Mucosa of descending colon (tissue), 3 donors: Measurements from ENCODE around the gene C1QA. TPM values are rescaled to one million over a fixed set of nuclear protein-coding genes. Genes with fewer than 3 reads are reported as not detected.

Experiments
- ATAC-seq: fragments of 200-7000 bp; cut with Tn5 transposase; one replicate; pipeline ENCODE4 v1.9.1; 2020; ENCODE audit warnings: mild to moderate bottlenecking, moderate library complexity
- DNase-seq, 3 donors: peaks; one replicate each; pipeline ENCODE4 v3.0.0-alpha.2; 2020
- H3K36me3 ChIP-seq: fragments of 200-600 bp; one replicate; pipeline ENCODE4 v1.8.0; 2021; ENCODE audit warnings: low read depth, mild to moderate bottlenecking
- H3K4me1 ChIP-seq: fragments of 200-600 bp; one replicate; pipeline ENCODE4 v1.8.0; 2021; ENCODE audit warnings: low read depth, mild to moderate bottlenecking
- H3K4me3 ChIP-seq: fragments of 200-600 bp; one replicate; pipeline ENCODE4 v1.8.0; 2021; ENCODE audit warnings: mild to moderate bottlenecking
- H3K9me3 ChIP-seq: fragments of 200-600 bp; one replicate; pipeline ENCODE4 v1.8.0; 2021; ENCODE audit warnings: mild to moderate bottlenecking
- CTCF ChIP-seq: fragments of 200-600 bp; IDR thresholded peaks from one replicate; pipeline ENCODE4 v1.8.0; 2022; ENCODE audit warnings: antibody characterized with exemption, mild to moderate bottlenecking
- intact Hi-C, 2 donors: fragments of 100-400 bp; cut with DNase I in 1 of 2; cut with micrococcal nuclease in 1 of 2; formaldehyde crosslinking; loops; one replicate each; pipeline versions ENCODE4 v1.11.0 to v1.11.1; 2022; cut with DNase I, micrococcal nuclease
- long read RNA-seq, 2 donors: library from polyadenylated mRNA; unstranded; transcript quantifications; one replicate each; pipeline ENCODE4 v2.0.0, GENCODE V29; 2019 to 2021
- total RNA-seq, 3 donors: library from RNA; stranded (reverse); fragmentation: NEBNext Ultra II Directional in 2 of 3; extraction: Animal tissue kit (Norgen Biotek cat#: 25700) in 2 of 3; gene quantifications; one replicate each; pipeline versions ENCODE4 v1.2.1 to v1.2.4, GENCODE V29; 2021 to 2023
- donor health status: DM: no; HTN: no; CAD: no; lungs with moderate emphysema.
- donor health status: DM: no; HTN: no; CAD: no.
- donor health status: DM: no; HTN: yes; CAD: no.

The C1QA gene
- 100 to 1,000 TPM in 2 of 3 donors, 10 to 100 TPM in 1; 30.1 to 167 (median 134) TPM for total RNA-seq
- long read RNA-seq, donor 1, transcript C1QA-201 (3 exons, 1,143 nt): major isoform, 81 of 101 reads
- long read RNA-seq, donor 1, partial matches to known transcripts: 3 of 101 reads
- long read RNA-seq, donor 1, other reads (novel, unspliced or antisense): 13 of 101 reads
- long read RNA-seq, donor 2, transcript C1QA-201 (3 exons, 1,143 nt): major isoform, 75 of 94 reads
- long read RNA-seq, donor 2, transcript C1QA-202 (2 exons, 976 nt): minor isoform, 6 of 94 reads
- long read RNA-seq, donor 2, partial matches to known transcripts: 5 of 94 reads
- long read RNA-seq, donor 2, other reads (novel, unspliced or antisense): 8 of 94 reads

- no peaks in the 10 kb centered on the region for H3K36me3 ChIP-seq
- no peak within 1 kb of the TSS for H3K4me3 ChIP-seq
- intact Hi-C loops: no loop called here
- ATAC-seq (peak; percentile 42), DNase-seq (peak; percentile 42 to 65 (median 46))
- H3K4me1 ChIP-seq: no peaks in the 10 kb centered on the region
- TF ChIP-seq CTCF: no peak
- H3K9me3 ChIP-seq: no peaks in the 10 kb centered on the region
Measured at GRCh38 chr1:22636353-22636752, at the start of gene C1QA. C1QA (plus strand) TSS chr1:22636628; CDS start chr1:22637617, 989 bp downstream.

GRCh38 chr1:22587247-22587646, 49.2 kb upstream of the C1QA start:
- intact Hi-C loops: no loop called here

GRCh38 chr1:22588899-22589422, 47.5 kb upstream of the C1QA start:
- no peak for DNase-seq
- intact Hi-C loops: no loop called here
- Histone ChIP-seq H3K4me1 (no peaks in the 10 kb centered on the region), H3K4me3 (no peak overlapping the region), H3K9me3 (no peaks in the 10 kb centered on the region), H3K36me3 (no peaks in the 10 kb centered on the region)
- TF ChIP-seq CTCF: no peak
- no peak for ATAC-seq

More at GRCh38 chr1:22587247-22587646, 49.2 kb upstream of the C1QA start:
- peak in 1 of 3 donors; percentile 25 for DNase-seq
- H3K36me3 ChIP-seq: no peaks in the 10 kb centered on the region
- no peaks in the 10 kb centered on the region for H3K9me3 ChIP-seq
- ATAC-seq: no peak
- no peak for TF ChIP-seq CTCF
- H3K4me3 ChIP-seq: no peak overlapping the region
- H3K4me1 ChIP-seq: no peaks in the 10 kb centered on the region

GRCh38 chr1:22591576-22591975, 44.9 kb upstream of the C1QA start:
- no peak for ATAC-seq
- no peaks in the 10 kb centered on the region for H3K9me3 ChIP-seq
- no peaks in the 10 kb centered on the region for H3K36me3 ChIP-seq
- intact Hi-C loops: no loop called here
- no peak for TF ChIP-seq CTCF
- no peak for DNase-seq
- no peaks in the 10 kb centered on the region for H3K4me1 ChIP-seq
- H3K4me3 ChIP-seq: no peak overlapping the region

- no peak overlapping the region for H3K4me3 ChIP-seq
- H3K36me3 ChIP-seq: no peaks in the 10 kb centered on the region
- H3K4me1 ChIP-seq: no peaks in the 10 kb centered on the region
- H3K9me3 ChIP-seq: no peaks in the 10 kb centered on the region
- intact Hi-C loops: no loop called here
- no peak for ATAC-seq
- DNase-seq: no peak
- TF ChIP-seq CTCF: no peak
Measured at GRCh38 chr1:22592051-22592450, 44.4 kb upstream of the C1QA start.
